PC-9 (cell line): ENCODE results near the gene CACNG5. TPM values are rescaled to one million over a fixed set of nuclear protein-coding genes. Genes with fewer than 3 reads are reported as not detected.

ENCODE experiments used
- BruUV-seq: library from RNA; stranded (reverse); fragments of 400-500 nt; replicated peaks from 2 replicates; lab custom pipeline; 2021; lab: Mats Ljungman, UMichigan
- CTCF ChIA-PET: fragments of 300-600 bp; sonication (Branson Sonifier 250); formaldehyde crosslinking; loops from one replicate; lab custom pipeline; 2022; ENCODE audit warnings: antibody characterized with exemption; lab: Charles Lee
- POLR2A ChIA-PET: fragments of 300-600 bp; sonication (Branson Sonifier 250); formaldehyde crosslinking; loops from one replicate; lab custom pipeline; 2022; ENCODE audit warnings: antibody characterized with exemption; ENCODE audit not compliant: unreplicated experiment; lab: Charles Lee
- DNase-seq, 2 experiments: peaks; one replicate each; pipeline versions ENCODE4 v3.0.0 to v3.0.0-alpha.2; 2015 to 2022; ENCODE audit warnings: mixed read lengths in 1 of 2
- H2AFZ ChIP-seq: fragments of 200-600 bp; sonication (generic); 2 replicates; pipeline ENCODE4 v1.8.1; 2017; ENCODE audit warnings: antibody characterized with exemption
- H3F3A ChIP-seq: fragments of 200-600 bp; sonication (generic); 2 replicates; pipeline ENCODE4 v1.8.1; 2017; ENCODE audit warnings: antibody characterized with exemption, mild to moderate bottlenecking, low read depth; ENCODE audit not compliant: insufficient read depth
- H3K27ac ChIP-seq: fragments of 200-600 bp; sonication (generic); 2 replicates; pipeline ENCODE4 v1.6.1; 2016; ENCODE audit warnings: mixed run types
- H3K27me3 ChIP-seq: fragments of 200-600 bp; sonication (generic); 2 replicates; pipeline ENCODE4 v1.6.1; 2016; ENCODE audit warnings: low read depth, mixed run types; ENCODE audit not compliant: insufficient read depth
- H3K36me3 ChIP-seq: fragments of 200-600 bp; sonication (generic); 2 replicates; pipeline ENCODE4 v1.6.1; 2016; ENCODE audit warnings: low read depth, mixed run types
- H3K4me1 ChIP-seq: fragments of 200-600 bp; sonication (generic); replicated peaks from 2 replicates; pipeline ENCODE4 v1.6.1; 2016; ENCODE audit warnings: mixed run types; ENCODE audit not compliant: insufficient read depth
- H3K4me2 ChIP-seq: fragments of 200-600 bp; sonication (generic); 2 replicates; pipeline ENCODE4 v1.6.1; 2017; ENCODE audit warnings: mixed run types
- H3K4me3 ChIP-seq: fragments of 200-600 bp; sonication (generic); 2 replicates; pipeline ENCODE4 v1.6.1; 2016; ENCODE audit warnings: mixed run types
- H3K79me2 ChIP-seq: fragments of 200-600 bp; sonication (generic); 2 replicates; pipeline ENCODE4 v1.6.1; 2017; ENCODE audit warnings: low read depth, mixed run types
- H3K9me2 ChIP-seq: fragments of 200-600 bp; sonication (generic); 2 replicates; pipeline ENCODE4 v1.8.1; 2017; ENCODE audit warnings: mild to moderate bottlenecking; ENCODE audit not compliant: insufficient read depth
- H3K9me3 ChIP-seq: fragments of 200-600 bp; sonication (generic); 2 replicates; pipeline ENCODE4 v1.8.1; 2016; ENCODE audit warnings: low read depth; ENCODE audit not compliant: insufficient read depth
- H4K20me1 ChIP-seq: fragments of 200-600 bp; sonication (generic); 2 replicates; pipeline ENCODE4 v1.8.1; 2017; ENCODE audit not compliant: insufficient read depth
- CTCF ChIP-seq: fragments of 200-600 bp; sonication (generic); conservative IDR thresholded peaks from 2 replicates; pipeline ENCODE4 v1.6.1; 2017; ENCODE audit warnings: mixed run types, antibody characterized with exemption, mild to moderate bottlenecking, moderate library complexity
- EZH2 ChIP-seq: fragments of 200-600 bp; sonication (generic); IDR thresholded peaks from 2 replicates; pipeline ENCODE4 v1.8.0; 2017; ENCODE audit warnings: antibody characterized with exemption, low read depth
- intact Hi-C: fragments of 100-400 bp; cut with micrococcal nuclease; formaldehyde crosslinking; loops from one replicate; pipeline ENCODE4 v1.10.0; 2022; ENCODE audit not compliant: unreplicated experiment
- total RNA-seq: library from RNA; stranded (reverse); gene quantifications from 2 replicates; pipeline ENCODE4 v1.2.3, GENCODE V29; 2021

Gene CACNG5
- total RNA-seq, 1 experiment from 2014 or later: not detected

- DNase-seq: no peak
- BruUV-seq: no TSS peak
- no peaks in the 10 kb centered on the region for H3K79me2 ChIP-seq
- H2AFZ ChIP-seq: no peak overlapping the region
- no peak overlapping the region for H3K27ac ChIP-seq
- ChIA-PET POLR2A (no interaction called here), CTCF (no interaction called here)
- no peak overlapping the region for H3K4me2 ChIP-seq
- peaks cover 81% of the 10 kb centered on the region for H3K27me3 ChIP-seq
- intact Hi-C loops: no loop called here
- no peak overlapping the region for H3K4me3 ChIP-seq
- H3K9me3 ChIP-seq: no peaks in the 10 kb centered on the region; the same call in 1 of the 2 replicates
- TF ChIP-seq CTCF (no peak), EZH2 (no peak)
- H3K36me3 ChIP-seq: no peaks in the 10 kb centered on the region
- no peaks in the 10 kb centered on the region for H3K9me2 ChIP-seq
- H3F3A ChIP-seq: no peaks in the 10 kb centered on the region
- H4K20me1 ChIP-seq: no peaks in the 10 kb centered on the region
- no peaks in the 10 kb centered on the region for H3K4me1 ChIP-seq
Measured at GRCh38 chr17:66848496-66848895, 13.6 kb downstream of the CACNG5 start.

DNA sequence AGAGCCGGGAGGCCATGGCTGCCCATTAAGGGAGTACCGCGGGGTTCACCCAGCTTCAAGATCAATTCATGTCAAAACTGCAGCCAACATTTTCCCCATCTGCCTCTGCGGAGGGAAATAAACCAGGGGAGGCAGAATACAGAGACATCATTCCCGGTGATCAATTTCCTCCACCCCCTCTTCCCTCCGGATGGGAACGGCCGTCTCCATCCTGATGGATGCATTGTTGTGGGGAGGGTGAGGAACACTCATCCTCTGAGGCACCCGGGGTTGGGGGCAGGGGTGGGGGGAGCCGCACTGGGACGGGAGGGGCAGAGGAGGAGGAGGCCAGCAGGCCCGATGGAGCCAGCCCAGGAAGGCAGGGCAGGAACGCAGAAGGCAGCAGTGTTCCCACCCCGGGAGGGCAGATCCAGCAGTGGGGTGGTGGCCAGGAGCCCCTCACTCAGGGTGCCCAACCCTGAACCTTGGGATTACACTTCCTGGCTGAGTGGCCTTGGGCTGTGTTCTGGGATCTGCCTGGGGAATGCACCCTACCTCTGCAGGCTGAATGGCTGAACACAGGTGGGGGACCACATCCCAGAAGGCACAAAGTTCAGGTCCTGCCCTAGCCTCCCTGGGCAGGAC lies 14.2 kb downstream of the CACNG5 start:
- H3K9me3 ChIP-seq: no peaks in the 10 kb centered on the region; the same call in 1 of the 2 replicates
- H2AFZ ChIP-seq: no peak overlapping the region
- H3K36me3 ChIP-seq: no peaks in the 10 kb centered on the region
- no peak overlapping the region for H3K4me2 ChIP-seq
- no peak for DNase-seq
- H3K27me3 ChIP-seq: peaks cover 78% of the 10 kb centered on the region
- intact Hi-C loops: no loop called here
- no peaks in the 10 kb centered on the region for H3F3A ChIP-seq
- H3K27ac ChIP-seq: no peak overlapping the region
- no peaks in the 10 kb centered on the region for H4K20me1 ChIP-seq
- no peaks in the 10 kb centered on the region for H3K4me1 ChIP-seq
- no peaks in the 10 kb centered on the region for H3K79me2 ChIP-seq
- TF ChIP-seq EZH2: no peak
- no peak for TF ChIP-seq CTCF
- CTCF ChIA-PET: no interaction called here
- no TSS peak for BruUV-seq
- H3K4me3 ChIP-seq: no peak overlapping the region
- POLR2A ChIA-PET: no interaction called here
- H3K9me2 ChIP-seq: no peaks in the 10 kb centered on the region

- H3K79me2 ChIP-seq: no peaks in the 10 kb centered on the region
- H3K4me1 ChIP-seq: no peaks in the 10 kb centered on the region
- H3K9me2 ChIP-seq: no peaks in the 10 kb centered on the region
- H4K20me1 ChIP-seq: no peaks in the 10 kb centered on the region
- H2AFZ ChIP-seq: no peak overlapping the region
- no peak overlapping the region for H3K4me3 ChIP-seq
- no peak for TF ChIP-seq CTCF
- no peak for TF ChIP-seq EZH2
- no peaks in the 10 kb centered on the region for H3K36me3 ChIP-seq
- ChIA-PET CTCF (no interaction called here), POLR2A (no interaction called here)
- no peaks in the 10 kb centered on the region for H3F3A ChIP-seq
- no peak for DNase-seq
- H3K9me3 ChIP-seq: no peaks in the 10 kb centered on the region; the same call in 1 of the 2 replicates
- no peak overlapping the region for H3K4me2 ChIP-seq
- no TSS peak for BruUV-seq
- H3K27me3 ChIP-seq: peaks cover 70% of the 10 kb centered on the region
- intact Hi-C loops: no loop called here
- H3K27ac ChIP-seq: no peak overlapping the region
Measured at GRCh38 chr17:66849851-66850580, 15.1 kb downstream of the CACNG5 start.
